ENCODE data around the gene KCNK10. TPM values are rescaled to one million over a fixed set of nuclear protein-coding genes. Genes with fewer than 3 reads are reported as not detected.
A peak's percentile ranks its signal among the peaks of the same experiment; 100 is the strongest.

The KCNK10 gene
- total RNA-seq, 4 donors from 2014 or later: not detected

DNA sequence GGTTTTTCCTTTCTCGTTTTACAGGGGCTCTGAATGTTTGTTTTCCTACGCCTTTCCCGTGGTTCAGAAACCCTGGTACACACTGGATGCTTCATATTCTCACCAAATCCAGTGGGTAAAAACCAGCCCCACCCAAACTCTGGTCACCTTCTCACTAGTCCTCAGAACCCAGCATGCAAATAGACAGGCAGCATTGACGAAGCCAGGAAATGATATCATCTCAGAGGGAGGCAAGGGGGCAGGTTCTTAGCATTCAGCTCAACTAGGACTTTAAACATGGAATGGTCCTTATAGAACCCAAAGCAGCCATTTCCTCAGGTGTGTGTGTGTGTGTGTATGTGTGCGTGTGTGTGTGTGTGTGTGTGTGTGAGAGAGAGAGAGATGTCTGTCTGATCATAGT lies 142.0 kb downstream of the KCNK10 start:
- DNase-seq (ENCODE audit: low spot score): no peak
- TF ChIP-seq CTCF (IDR thresholded peaks at IDR 0.05): no peak
- ATAC-seq (ENCODE audit: low FRiP score): no peak

GRCh38 chr14:88179716-88180115 lies 143.4 kb downstream of the KCNK10 start:
- ATAC-seq (ENCODE audit: low FRiP score) (no peak), DNase-seq (ENCODE audit: low spot score) (no peak)
- no peak for TF ChIP-seq CTCF (IDR thresholded peaks at IDR 0.05)

DNA sequence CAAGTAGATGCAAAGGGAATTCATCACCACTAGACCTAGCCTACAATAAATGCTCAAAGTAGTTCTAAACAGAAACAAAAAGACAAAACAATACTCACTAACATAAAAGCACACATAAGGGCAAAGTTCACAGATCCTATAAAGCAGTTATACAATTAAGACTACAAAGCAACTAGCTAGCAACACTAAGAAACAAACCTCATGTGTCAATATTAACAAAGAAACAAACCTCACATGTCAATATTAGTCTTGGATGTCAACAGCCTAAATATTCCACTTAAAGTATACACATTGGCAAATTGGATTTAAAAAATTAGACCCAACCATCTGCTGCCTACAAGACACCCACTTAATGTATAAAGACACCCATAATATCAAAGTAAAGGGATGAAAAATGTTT lies 152.7 kb downstream of the KCNK10 start:
- DNase-seq (ENCODE audit: low spot score): no peak
- no peak for ATAC-seq (ENCODE audit: low FRiP score)
- no peak for TF ChIP-seq CTCF (IDR thresholded peaks at IDR 0.05)

DNA sequence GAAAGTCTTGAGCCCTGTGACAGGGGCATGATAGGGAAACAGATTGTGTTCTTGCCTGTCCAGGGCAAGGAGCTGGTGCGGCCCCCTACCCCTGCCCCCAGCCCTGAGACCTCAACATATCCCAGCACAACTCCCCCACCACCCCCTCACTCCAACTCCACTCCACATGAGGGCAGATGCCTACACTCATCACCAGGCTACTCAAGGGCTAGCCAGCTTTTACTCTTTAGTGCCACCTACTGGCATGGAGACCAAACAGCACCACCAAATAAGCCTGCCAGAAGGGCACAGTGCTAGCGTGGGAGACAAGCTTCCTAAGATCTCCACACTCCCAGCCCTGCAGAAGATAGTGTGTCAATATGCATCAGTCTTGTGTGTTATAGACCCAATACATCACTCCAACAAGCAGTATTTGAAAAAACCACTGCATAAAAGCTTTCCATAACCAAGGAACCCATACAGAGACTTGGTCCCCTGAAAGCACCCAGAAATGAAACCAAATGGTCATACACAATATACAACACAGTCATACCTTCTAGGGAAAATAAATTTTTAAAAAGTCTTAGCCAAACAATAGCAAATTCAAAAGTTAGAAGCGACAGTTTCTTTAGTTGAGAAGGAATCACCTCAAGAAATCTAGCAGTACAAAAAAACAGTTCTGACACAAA lies 154.4 kb downstream of the KCNK10 start:
- no peak for TF ChIP-seq CTCF (IDR thresholded peaks at IDR 0.05)
- ATAC-seq (ENCODE audit: low FRiP score): no peak
- no peak for DNase-seq (ENCODE audit: low spot score)

- no peak for ATAC-seq (ENCODE audit: low FRiP score)
- DNase-seq (ENCODE audit: low spot score): no peak
- TF ChIP-seq CTCF (IDR thresholded peaks at IDR 0.05): no peak
Observed at GRCh38 chr14:88168025-88168424, 155.0 kb downstream of the KCNK10 start.

DNA sequence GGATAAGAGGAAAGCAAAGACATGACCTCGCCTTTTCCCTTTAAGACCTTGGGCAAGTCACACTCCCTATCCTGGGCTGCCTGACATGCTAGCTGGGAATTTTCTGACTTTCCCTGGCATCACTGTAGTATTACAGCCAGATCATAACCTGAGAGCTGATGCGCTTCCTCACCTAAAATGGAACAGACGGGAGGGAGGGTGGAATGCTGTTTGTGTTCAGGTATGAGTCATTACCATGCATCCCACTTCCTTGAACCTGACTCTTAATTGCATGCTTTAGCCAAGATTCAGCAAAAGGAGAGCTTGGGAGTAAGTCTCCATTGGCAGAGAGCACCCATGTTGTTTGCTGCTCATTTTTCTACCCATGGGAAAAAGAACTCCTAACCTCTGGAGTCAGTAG lies 156.5 kb downstream of the KCNK10 start:
- TF ChIP-seq CTCF (IDR thresholded peaks at IDR 0.05): no peak
- DNase-seq (ENCODE audit: low spot score): no peak
- peak; percentile 81 for ATAC-seq (ENCODE audit: low FRiP score)

GRCh38 chr14:88164906-88165534 lies 158.0 kb downstream of the KCNK10 start:
- ATAC-seq (ENCODE audit: low FRiP score) (no peak), DNase-seq (ENCODE audit: low spot score) (no peak)
- TF ChIP-seq CTCF (IDR thresholded peaks at IDR 0.05): no peak
